CD4-positive, alpha-beta T cell (primary cell): ENCODE measurements around the gene SPACA5. TPM values are rescaled to one million over a fixed set of nuclear protein-coding genes. Genes with fewer than 3 reads are reported as not detected.

Experiments
- ATAC-seq: fragments of 200-7000 bp; cut with Tn5 transposase; one replicate; pipeline ENCODE4 v1.10.0; 2022; ENCODE audit warnings: mild to moderate bottlenecking; ENCODE audit not compliant: poor library complexity
- CTCF ChIA-PET: fragments of 350-600 bp; sonication (Branson Sonifier 250); formaldehyde crosslinking; loops from one replicate; lab custom pipeline; 2021; ENCODE audit warnings: antibody characterized with exemption, inconsistent platforms; lab: Charles Lee
- POLR2A ChIA-PET: fragments of 350-600 bp; sonication (Branson Sonifier 250); formaldehyde crosslinking; loops from one replicate; lab custom pipeline; 2021; ENCODE audit warnings: antibody characterized with exemption, inconsistent platforms; lab: Charles Lee
- DNase-seq, 14 experiments: peaks; one replicate each; pipeline ENCODE4 v3.0.0-alpha.2; 2013 to 2020; ENCODE audit warnings: mixed read lengths in 2 of 14
- H3K27ac ChIP-seq, 2 donors: one replicate each; pipeline versions ENCODE4 v1.5.1 to v1.7.0; 2013; ENCODE audit warnings: low read length in 2 of 2, low read depth in 1 of 2, mild to moderate bottlenecking in 1 of 2
- H3K27me3 ChIP-seq, 2 experiments: 1 replicate in 1 of 2; 2 replicates in 1 of 2; pipeline versions ENCODE4 v1.6.1 to v1.7.0; 2013; ENCODE audit warnings: low read length in 2 of 2, control low read depth in 1 of 2, mild to moderate bottlenecking in 1 of 2, moderate library complexity in 1 of 2; ENCODE audit not compliant: insufficient read depth in 2 of 2, control insufficient read depth in 1 of 2
- H3K36me3 ChIP-seq: one replicate; pipeline ENCODE4 v1.6.1; 2013; ENCODE audit warnings: low read length, control low read depth; ENCODE audit not compliant: insufficient read depth
- H3K4me1 ChIP-seq: one replicate; pipeline ENCODE4 v1.6.1; 2013; ENCODE audit warnings: low read length, control low read depth; ENCODE audit not compliant: insufficient read depth
- H3K4me3 ChIP-seq: one replicate; pipeline ENCODE4 v1.5.1; 2013; ENCODE audit warnings: mild to moderate bottlenecking, low read length, moderate library complexity
- H3K9me3 ChIP-seq, 2 experiments: 1 replicate in 1 of 2; 2 replicates in 1 of 2; pipeline versions ENCODE4 v1.6.1 to v1.7.0; 2013; ENCODE audit warnings: low read length in 2 of 2, mild to moderate bottlenecking in 2 of 2, control low read depth in 1 of 2, moderate library complexity in 1 of 2; ENCODE audit not compliant: control insufficient read depth in 1 of 2, insufficient read depth in 1 of 2
- H3K27ac Mint-ChIP-seq: one replicate; pipeline ENCODE4 v1.8.0; 2020; ENCODE audit warnings: mixed read lengths
- H3K27me3 Mint-ChIP-seq: one replicate; pipeline ENCODE4 v1.8.0; 2021; ENCODE audit warnings: mixed read lengths
- H3K36me3 Mint-ChIP-seq: one replicate; pipeline ENCODE4 v1.8.0; 2021; ENCODE audit warnings: low read depth, mixed read lengths
- H3K4me1 Mint-ChIP-seq: one replicate; pipeline ENCODE4 v1.8.0; 2021; ENCODE audit warnings: low read depth, mixed read lengths
- H3K4me3 Mint-ChIP-seq: one replicate; pipeline ENCODE4 v1.8.0; 2020; ENCODE audit warnings: mild to moderate bottlenecking, mixed read lengths
- H3K9me3 Mint-ChIP-seq: one replicate; pipeline ENCODE4 v1.8.0; 2020; ENCODE audit warnings: mixed read lengths
- intact Hi-C, 2 experiments: fragments of 100-400 bp; cut with DNase I in 1 of 2; cut with micrococcal nuclease in 1 of 2; formaldehyde crosslinking; loops; one replicate each; pipeline versions ENCODE4 v1.15.1 to v1.9.0; 2023 to 2025; cut with DNase I, micrococcal nuclease
- total RNA-seq, 174 experiments: library from RNA in 2 of 174; stranded (reverse) in 2 of 174; gene quantifications; one replicate each; pipeline ENCODE4 v1.2.3 and lab custom pipeline; 2021 to 2026
- TF ChIP-seq, protein P1 (sequence below): fragments of 200-600 bp; IDR thresholded peaks from one replicate; pipeline ENCODE4 v1.8.0; 2022; ENCODE audit warnings: antibody characterized with exemption, mild to moderate bottlenecking

The SPACA5 gene
- total RNA-seq, 2 experiments from 2014 or later = not detected

GRCh38 chrX:48043056-48043455 lies 36.3 kb downstream of the SPACA5 start:
- Histone ChIP-seq H3K36me3 (no peaks in the 10 kb centered on the region), H3K4me1 (no peaks in the 10 kb centered on the region), H3K27me3 (no peaks in the 10 kb centered on the region), H3K9me3 (no peaks in the 10 kb centered on the region), H3K27ac (no peak overlapping the region), H3K4me3 (no peak overlapping the region)
- no peak for ATAC-seq
- H3K27me3 Mint-ChIP-seq = no peaks in the 10 kb centered on the region
- POLR2A ChIA-PET = no interaction called here
- no peaks in the 10 kb centered on the region for H3K9me3 Mint-ChIP-seq
- H3K4me3 Mint-ChIP-seq = no peak overlapping the region
- intact Hi-C loops = no loop called here
- H3K27ac Mint-ChIP-seq = no peak overlapping the region
- no peaks in the 10 kb centered on the region for H3K4me1 Mint-ChIP-seq
- DNase-seq = no peak
- CTCF ChIA-PET = no interaction called here
- TF ChIP-seq, protein P1, sequence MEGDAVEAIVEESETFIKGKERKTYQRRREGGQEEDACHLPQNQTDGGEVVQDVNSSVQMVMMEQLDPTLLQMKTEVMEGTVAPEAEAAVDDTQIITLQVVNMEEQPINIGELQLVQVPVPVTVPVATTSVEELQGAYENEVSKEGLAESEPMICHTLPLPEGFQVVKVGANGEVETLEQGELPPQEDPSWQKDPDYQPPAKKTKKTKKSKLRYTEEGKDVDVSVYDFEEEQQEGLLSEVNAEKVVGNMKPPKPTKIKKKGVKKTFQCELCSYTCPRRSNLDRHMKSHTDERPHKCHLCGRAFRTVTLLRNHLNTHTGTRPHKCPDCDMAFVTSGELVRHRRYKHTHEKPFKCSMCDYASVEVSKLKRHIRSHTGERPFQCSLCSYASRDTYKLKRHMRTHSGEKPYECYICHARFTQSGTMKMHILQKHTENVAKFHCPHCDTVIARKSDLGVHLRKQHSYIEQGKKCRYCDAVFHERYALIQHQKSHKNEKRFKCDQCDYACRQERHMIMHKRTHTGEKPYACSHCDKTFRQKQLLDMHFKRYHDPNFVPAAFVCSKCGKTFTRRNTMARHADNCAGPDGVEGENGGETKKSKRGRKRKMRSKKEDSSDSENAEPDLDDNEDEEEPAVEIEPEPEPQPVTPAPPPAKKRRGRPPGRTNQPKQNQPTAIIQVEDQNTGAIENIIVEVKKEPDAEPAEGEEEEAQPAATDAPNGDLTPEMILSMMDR = no peak
- peaks cover 5% of the 10 kb centered on the region for H3K36me3 Mint-ChIP-seq

DNA sequence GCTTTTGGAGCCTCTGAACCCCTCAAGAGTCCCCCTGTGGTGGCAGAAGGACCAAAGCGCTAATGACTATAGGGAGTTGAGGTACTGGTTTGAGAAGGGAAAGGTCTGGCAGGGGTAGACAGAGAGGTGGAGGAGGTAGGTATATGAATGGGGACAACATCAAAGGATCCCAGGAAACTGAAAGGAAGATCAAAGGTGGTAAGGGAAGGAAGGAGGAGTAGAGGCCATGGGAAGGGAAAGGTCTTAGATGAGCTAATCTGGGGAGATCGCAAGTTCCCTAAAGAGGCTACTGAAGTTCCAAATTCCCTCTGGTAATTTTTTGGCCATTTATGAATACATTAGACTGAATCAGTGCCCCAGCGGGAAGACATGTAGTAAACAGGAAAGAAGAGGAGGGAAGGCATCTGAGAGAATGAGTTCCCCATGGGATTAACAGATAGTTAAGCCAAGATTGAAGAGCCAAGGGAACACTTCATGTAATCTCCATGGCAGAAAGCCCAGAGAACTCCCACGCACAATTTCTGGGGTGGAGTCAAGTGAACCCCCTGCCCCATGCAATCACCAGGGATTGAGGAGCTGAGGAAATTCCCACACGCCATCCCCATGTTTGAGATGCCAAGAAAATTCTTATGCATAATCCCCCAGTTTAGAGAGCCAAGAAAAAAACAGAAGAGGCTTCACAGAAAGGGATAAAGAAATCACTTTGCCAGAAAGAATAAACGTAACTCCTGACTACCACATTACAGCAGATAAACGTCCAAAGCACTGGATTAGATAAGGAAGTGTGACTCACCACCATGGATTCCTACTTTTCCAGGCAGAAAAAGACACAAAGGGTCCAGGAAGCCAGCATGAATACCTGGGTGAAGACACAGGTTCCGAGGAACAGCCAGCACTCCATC lies 38.9 kb downstream of the SPACA5 start:
- ChIA-PET POLR2A (no interaction called here), CTCF (no interaction called here)
- Mint-ChIP-seq H3K9me3 (no peaks in the 10 kb centered on the region), H3K4me1 (no peaks in the 10 kb centered on the region), H3K36me3 (peaks cover 5% of the 10 kb centered on the region), H3K4me3 (no peak overlapping the region), H3K27ac (no peak overlapping the region), H3K27me3 (no peaks in the 10 kb centered on the region)
- intact Hi-C loops = no loop called here
- Histone ChIP-seq H3K27me3 (no peaks in the 10 kb centered on the region), H3K9me3 (no peaks in the 10 kb centered on the region), H3K27ac (no peak overlapping the region), H3K36me3 (no peaks in the 10 kb centered on the region), H3K4me3 (no peak overlapping the region), H3K4me1 (no peaks in the 10 kb centered on the region)
- DNase-seq (no peak), ATAC-seq (no peak)
- TF ChIP-seq, protein P1 = no peak

DNA sequence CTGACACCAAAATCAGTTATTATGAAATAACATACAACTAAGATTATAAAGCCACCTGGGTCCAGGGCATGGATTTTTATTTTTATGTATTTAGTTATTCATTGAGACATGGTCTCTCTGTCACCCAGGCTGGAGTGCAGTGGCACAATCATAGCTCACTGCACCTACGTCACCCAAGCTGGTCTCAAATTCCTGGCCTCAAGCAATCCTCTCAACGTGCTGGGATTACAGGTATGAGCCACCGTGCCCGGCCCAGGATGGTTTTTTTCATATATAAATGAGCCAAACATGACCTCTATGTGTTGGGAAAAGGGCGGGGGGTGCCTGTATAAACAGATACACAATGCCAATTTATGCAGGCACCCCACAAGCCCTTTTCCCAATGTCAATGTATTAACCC lies 40.1 kb downstream of the SPACA5 start:
- H3K9me3 ChIP-seq = no peaks in the 10 kb centered on the region

More for the DNA sequence above, 40.1 kb downstream of the SPACA5 start:
- no peak overlapping the region for H3K4me3 Mint-ChIP-seq
- POLR2A ChIA-PET = no interaction called here
- no peaks in the 10 kb centered on the region for H3K9me3 Mint-ChIP-seq
- Histone ChIP-seq H3K27me3 (no peaks in the 10 kb centered on the region), H3K27ac (no peak overlapping the region), H3K4me3 (no peak overlapping the region), H3K36me3 (no peaks in the 10 kb centered on the region), H3K4me1 (no peaks in the 10 kb centered on the region)
- CTCF ChIA-PET = no interaction called here
- DNase-seq = no peak
- intact Hi-C loops = no loop called here
- no peaks in the 10 kb centered on the region for H3K4me1 Mint-ChIP-seq
- no peak for ATAC-seq
- H3K27ac Mint-ChIP-seq = no peak overlapping the region
- H3K36me3 Mint-ChIP-seq = peaks cover 5% of the 10 kb centered on the region
- TF ChIP-seq, protein P1 = no peak
- no peaks in the 10 kb centered on the region for H3K27me3 Mint-ChIP-seq
